CD14-positive monocyte (primary cell): Measurements from ENCODE around the gene CD320. TPM values are rescaled to one million over a fixed set of nuclear protein-coding genes. Genes with fewer than 3 reads are reported as not detected.

Experiments
- DNase-seq, 3 donors: peaks; one replicate each; pipeline ENCODE4 v3.0.0-alpha.2; 2011 to 2022
- H2AFZ ChIP-seq: 2 replicates; pipeline ENCODE4 v1.6.0; 2012; ENCODE audit warnings: mild to moderate bottlenecking, low read depth, low read length, inconsistent platforms; ENCODE audit not compliant: insufficient read depth, poor library complexity, severe bottlenecking
- H3K27ac ChIP-seq, 2 donors: 1 replicate in 1 of 2; 2 replicates in 1 of 2; pipeline ENCODE4 v1.5.1; 2012 to 2013; ENCODE audit warnings: low read length in 2 of 2, control low read depth in 1 of 2, inconsistent platforms in 1 of 2, low read depth in 1 of 2, mild to moderate bottlenecking in 1 of 2
- H3K27me3 ChIP-seq, 2 donors: one replicate each; pipeline versions ENCODE4 v1.6.0 to v1.6.1; 2011 to 2013; ENCODE audit warnings: low read length in 2 of 2; ENCODE audit not compliant: control insufficient read depth in 2 of 2, insufficient read depth in 2 of 2
- H3K36me3 ChIP-seq, 2 donors: replicated peaks in 1 of 2; 1 replicate in 1 of 2; 2 replicates in 1 of 2; pipeline versions ENCODE4 v1.5.1 to v1.6.1; 2012 to 2013; ENCODE audit warnings: low read length in 2 of 2, control low read depth in 1 of 2, inconsistent platforms in 1 of 2, mild to moderate bottlenecking in 1 of 2; ENCODE audit not compliant: insufficient read depth in 2 of 2, control insufficient read depth in 1 of 2
- H3K4me1 ChIP-seq, 2 donors: 1 replicate in 1 of 2; 2 replicates in 1 of 2; pipeline versions ENCODE4 v1.5.1 to v1.6.1; 2012 to 2013; ENCODE audit warnings: low read length in 2 of 2, control low read depth in 1 of 2, inconsistent platforms in 1 of 2, mild to moderate bottlenecking in 1 of 2, moderate library complexity in 1 of 2; ENCODE audit not compliant: insufficient read depth in 2 of 2, control insufficient read depth in 1 of 2
- H3K4me2 ChIP-seq: replicated peaks from 2 replicates; pipeline ENCODE3; 2012; ENCODE audit warnings: low read length, moderate library complexity, mild to moderate bottlenecking; ENCODE audit not compliant: poor library complexity, severe bottlenecking; ENCODE audit errors: extremely low read depth
- H3K4me3 ChIP-seq, 3 experiments: fragments of 200-600 bp in 1 of 3; sonication (generic) in 1 of 3; replicated peaks in 1 of 3; 1 replicate in 2 of 3; 2 replicates in 1 of 3; pipeline ENCODE4 v1.5.1; 2011 to 2013; ENCODE audit warnings: low read length in 3 of 3, mild to moderate bottlenecking in 3 of 3, control low read depth in 2 of 3, low read depth in 2 of 3, inconsistent platforms in 1 of 3, moderate library complexity in 1 of 3
- H3K79me2 ChIP-seq: 2 replicates; pipeline ENCODE4 v1.6.0; 2012; ENCODE audit warnings: mild to moderate bottlenecking, control low read depth, inconsistent platforms, low read length, moderate library complexity; ENCODE audit not compliant: insufficient read depth
- H3K9ac ChIP-seq: 2 replicates; pipeline ENCODE4 v1.6.0; 2017; ENCODE audit warnings: low read length, mild to moderate bottlenecking; ENCODE audit not compliant: insufficient read depth, poor library complexity, severe bottlenecking
- H3K9me3 ChIP-seq, 2 donors: replicated peaks in 1 of 2; 1 replicate in 1 of 2; 2 replicates in 1 of 2; pipeline versions ENCODE4 v1.5.1 to v1.6.1; 2012 to 2013; ENCODE audit warnings: low read length in 2 of 2, control low read depth in 1 of 2; ENCODE audit not compliant: control insufficient read depth in 1 of 2, insufficient read depth in 1 of 2
- H4K20me1 ChIP-seq: 2 replicates; pipeline ENCODE4 v1.6.0; 2012; ENCODE audit warnings: mild to moderate bottlenecking, low read length, control low read depth, moderate library complexity; ENCODE audit not compliant: insufficient read depth
- H3K27ac Mint-ChIP-seq, 7 donors: one replicate each; pipeline ENCODE4 v1.8.0; 2020; ENCODE audit warnings: mild to moderate bottlenecking in 7 of 7, mixed read lengths in 7 of 7, moderate library complexity in 6 of 7, inconsistent platforms in 2 of 7
- H3K27me3 Mint-ChIP-seq, 3 donors: one replicate each; pipeline ENCODE4 v1.8.0; 2021 to 2022; ENCODE audit warnings: low read depth in 3 of 3, mild to moderate bottlenecking in 3 of 3, mixed read lengths in 3 of 3, moderate library complexity in 3 of 3, inconsistent platforms in 1 of 3
- H3K36me3 Mint-ChIP-seq, 2 donors: one replicate each; pipeline ENCODE4 v1.8.0; 2020; ENCODE audit warnings: mixed read lengths in 2 of 2, inconsistent platforms in 1 of 2, mild to moderate bottlenecking in 1 of 2
- H3K4me1 Mint-ChIP-seq: one replicate; pipeline ENCODE4 v1.8.0; 2020; ENCODE audit warnings: mild to moderate bottlenecking, mixed read lengths
- H3K4me3 Mint-ChIP-seq, 2 donors: one replicate each; pipeline ENCODE4 v1.8.0; 2020; ENCODE audit warnings: mild to moderate bottlenecking in 2 of 2, mixed read lengths in 2 of 2, moderate library complexity in 1 of 2
- H3K9me3 Mint-ChIP-seq, 7 donors: one replicate each; pipeline ENCODE4 v1.8.0; 2020 to 2022; ENCODE audit warnings: mixed read lengths in 7 of 7, mild to moderate bottlenecking in 6 of 7, moderate library complexity in 6 of 7, inconsistent platforms in 2 of 7
- CTCF ChIP-seq: fragments of 200-600 bp; IDR thresholded peaks from one replicate; pipeline ENCODE4 v1.8.0; 2022; ENCODE audit warnings: antibody characterized with exemption, mild to moderate bottlenecking
- WGBS: methylation state at CpG from one replicate; pipeline ENCODE4 v1.1.5; 2013; ENCODE audit warnings: missing lambda C conversion rate; ENCODE audit not compliant: insufficient coverage; 5-methylcytosine and 5-hydroxymethylcytosine counted together
- intact Hi-C, 2 donors: fragments of 100-400 bp; cut with micrococcal nuclease; formaldehyde crosslinking; loops; one replicate each; pipeline versions ENCODE4 v1.15.0 to v1.15.1; 2023
- polyA plus RNA-seq, 3 donors: library from polyadenylated mRNA; depleted of rRNA in 1 of 3; unstranded in 2 of 3; stranded (reverse) in 1 of 3; fragments of 300-500 nt in 2 of 3; fragments of >200 nt in 1 of 3; fragmentation: Illumina TruSeq in 2 of 3; gene quantifications; 1 replicate in 2 of 3; 2 replicates in 1 of 3; pipeline ENCODE4 v1.2.3, GENCODE V29; 2012 to 2021

The CD320 gene
- polyA plus RNA-seq, 3 donors: 0.72 to 2.5 (median 1.0) TPM

- no peak overlapping the region for H3K4me3 Mint-ChIP-seq
- no peaks in the 10 kb centered on the region for H3K36me3 ChIP-seq
- H3K36me3 Mint-ChIP-seq: no peaks in the 10 kb centered on the region
- no peak overlapping the region for H2AFZ ChIP-seq
- H3K4me1 Mint-ChIP-seq: peaks cover 2% of the 10 kb centered on the region
- no peaks in the 10 kb centered on the region for H3K27me3 ChIP-seq
- H3K9ac ChIP-seq: no peak overlapping the region
- whole genome bisulfite sequencing: 96% methylated on average over 6 of the region's 6 CpGs
- peaks cover 0 to 3% (median 1%) of the 10 kb centered on the region in 7 donors for H3K9me3 Mint-ChIP-seq
- intact Hi-C loops: no loop called here
- no peaks in the 10 kb centered on the region for H3K79me2 ChIP-seq
- no peak overlapping the region for H3K27ac Mint-ChIP-seq
- H3K4me2 ChIP-seq: no peak overlapping the region
- DNase-seq: no peak
- peaks cover 13 to 40% (median 38%) of the 10 kb centered on the region in 3 donors for H3K27me3 Mint-ChIP-seq
- no peak overlapping the region for H3K27ac ChIP-seq
- no peaks in the 10 kb centered on the region for H4K20me1 ChIP-seq
- no peaks in the 10 kb centered on the region for H3K9me3 ChIP-seq
- TF ChIP-seq CTCF: no peak
- H3K4me1 ChIP-seq: no peaks in the 10 kb centered on the region
- H3K4me3 ChIP-seq: no peak overlapping the region
These were observed 45.7 kb downstream of the CD320 start for GRCh38 chr19:8262431-8262830.

- Histone ChIP-seq H2AFZ (no peak overlapping the region), H3K27ac (no peak overlapping the region), H3K9me3 (no peaks in the 10 kb centered on the region), H4K20me1 (no peaks in the 10 kb centered on the region), H3K36me3 (no peaks in the 10 kb centered on the region), H3K9ac (no peak overlapping the region), H3K79me2 (no peaks in the 10 kb centered on the region), H3K27me3 (no peaks in the 10 kb centered on the region), H3K4me3 (no peak overlapping the region), H3K4me1 (no peaks in the 10 kb centered on the region), H3K4me2 (no peak overlapping the region)
- peaks cover 13 to 41% (median 37%) of the 10 kb centered on the region in 3 donors for H3K27me3 Mint-ChIP-seq
- WGBS: 90% methylated on average over 8 of the region's 14 CpGs
- no peak overlapping the region for H3K4me3 Mint-ChIP-seq
- H3K9me3 Mint-ChIP-seq: peaks cover 0 to 3% (median 1%) of the 10 kb centered on the region in 7 donors
- TF ChIP-seq CTCF: no peak
- no peak overlapping the region for H3K27ac Mint-ChIP-seq
- H3K36me3 Mint-ChIP-seq: no peaks in the 10 kb centered on the region
- no peak for DNase-seq
- intact Hi-C loops: no loop called here
- peaks cover 2% of the 10 kb centered on the region for H3K4me1 Mint-ChIP-seq
These were observed 46.3 kb downstream of the CD320 start for GRCh38 chr19:8261881-8262280.
